HG03342 (cell line): ENCODE results near the gene IBA57.
"Not testable (repeated sequence)": the region's sequence is repeated elsewhere in the genome, so short reads cannot be mapped to it uniquely, and the experiment has no call there.

ENCODE experiments used
- ATAC-seq: cut with Tn5 transposase; IDR thresholded peaks from one replicate; pipeline ENCODE4 v1.9.1; 2021; ENCODE audit warnings: mild to moderate bottlenecking, moderate library complexity; ENCODE audit not compliant: unreplicated experiment

Gene IBA57

GRCh38 chr1:228170666-228171065, 5.1 kb downstream of the IBA57 start:
- ATAC-seq, result no peak

GRCh38 chr1:228171221-228171891, 5.8 kb downstream of the IBA57 start:
- ATAC-seq, result no peak

GRCh38 chr1:228172591-228173527, 7.3 kb downstream of the IBA57 start:
- ATAC-seq, result no peak

GRCh38 chr1:228173528-228174481, 8.2 kb downstream of the IBA57 start:
- ATAC-seq, result not testable (repeated sequence)

- ATAC-seq, result no peak
These were observed 9.1 kb downstream of the IBA57 start for GRCh38 chr1:228174482-228175315.

GRCh38 chr1:228175316-228176023, 9.9 kb downstream of the IBA57 start:
- ATAC-seq, result no peak

GRCh38 chr1:228176024-228176395, 10.4 kb downstream of the IBA57 start:
- no peak for ATAC-seq

GRCh38 chr1:228176461-228177182, 11.0 kb downstream of the IBA57 start:
- no peak for ATAC-seq

- ATAC-seq, result no peak
These were observed 11.5 kb downstream of the IBA57 start for GRCh38 chr1:228177183-228177475.

GRCh38 chr1:228177721-228178710, 12.4 kb downstream of the IBA57 start:
- ATAC-seq, result no peak

- no peak for ATAC-seq
These were observed 13.4 kb downstream of the IBA57 start for GRCh38 chr1:228178737-228179684.

GRCh38 chr1:228180271-228180958, 14.8 kb downstream of the IBA57 start:
- ATAC-seq, result no peak

- no peak for ATAC-seq
These were observed 15.5 kb downstream of the IBA57 start for GRCh38 chr1:228180959-228181644.

GRCh38 chr1:228181645-228182034, 16.0 kb downstream of the IBA57 start:
- ATAC-seq, result no peak

GRCh38 chr1:228182296-228183030, 16.9 kb downstream of the IBA57 start:
- no peak for ATAC-seq
